HepG2 (cell line): ENCODE results near the gene QRICH2.

ENCODE experiments used
- CCDC6 ChIP-seq: sonication (generic); formaldehyde crosslinking; IDR thresholded peaks from 2 replicates; pipeline ENCODE4 v1.8.1; 2022; ENCODE audit warnings: mild to moderate bottlenecking, missing genetic modification reagents, moderate library complexity
- CREM ChIP-seq, 2 experiments: sonication (generic) in 1 of 2; formaldehyde crosslinking in 1 of 2; IDR thresholded peaks; 2 replicates each; pipeline versions ENCODE4 v1.4.0 to v1.6.1; 2016 to 2020; ENCODE audit warnings: antibody characterized with exemption in 1 of 2, mild to moderate bottlenecking in 1 of 2, missing genetic modification reagents in 1 of 2
- ELF4 ChIP-seq: sonication (generic); formaldehyde crosslinking; IDR thresholded peaks from 2 replicates; pipeline ENCODE4 v1.5.0; 2020; ENCODE audit warnings: missing genetic modification reagents, mild to moderate bottlenecking, moderate library complexity, borderline replicate concordance

DNA sequence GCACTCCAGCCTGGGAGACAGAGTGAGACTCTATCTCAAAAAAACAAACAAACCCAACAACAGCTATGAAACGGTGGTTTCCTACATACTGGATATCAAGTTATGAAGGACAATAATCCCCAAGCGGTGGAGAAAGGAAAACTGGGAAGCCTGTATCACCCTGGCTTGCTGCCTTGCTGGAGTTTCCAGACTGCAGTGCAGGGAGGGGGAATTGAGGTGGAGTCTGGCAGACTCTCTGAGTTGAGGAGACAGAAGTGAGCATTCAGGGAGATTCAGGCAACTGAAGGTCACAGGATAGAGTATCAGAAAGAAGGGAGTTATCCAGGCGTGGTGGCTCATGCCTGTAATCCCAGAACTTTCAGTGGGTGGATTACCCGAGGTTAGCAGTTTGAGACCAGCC lies 11.9 kb downstream of the QRICH2 start:
- TF ChIP-seq CCDC6: no peak
- no peak for TF ChIP-seq ELF4 (CRISPR knock-in tag)
- no peak for TF ChIP-seq CREM (IDR thresholded peaks at IDR 0.05)
- TF ChIP-seq CREM (CRISPR knock-in tag; IDR thresholded peaks at IDR 0.05): no peak
